Astrocyte of the spinal cord (primary cell): Measurements from ENCODE around the gene TMEM123.
A peak's percentile ranks its signal among the peaks of the same experiment; 100 is the strongest.

Experiments used
- DNase-seq: peaks from one replicate; pipeline ENCODE4 v3.0.0; 2011; ENCODE audit warnings: low read depth, low spot score
- H3K4me3 ChIP-seq: 2 replicates; pipeline ENCODE4 v1.5.1; 2011; ENCODE audit warnings: low read depth, mild to moderate bottlenecking, low read length, moderate library complexity
- in situ Hi-C: cut with HindIII; loops from 2 replicates; pipeline ENCODE4 v1.10.0; 2017; ENCODE audit warnings: low sequenced_read_pairs
- TF ChIP-seq, protein P1 (sequence below): IDR thresholded peaks from 2 replicates; pipeline ENCODE4 v1.5.1; 2012; ENCODE audit warnings: low read depth, mild to moderate bottlenecking, low read length, inconsistent platforms

The TMEM123 gene

GRCh38 chr11:102494216-102494615 lies 41.7 kb upstream of the TMEM123 start:
- TF ChIP-seq, protein P1, sequence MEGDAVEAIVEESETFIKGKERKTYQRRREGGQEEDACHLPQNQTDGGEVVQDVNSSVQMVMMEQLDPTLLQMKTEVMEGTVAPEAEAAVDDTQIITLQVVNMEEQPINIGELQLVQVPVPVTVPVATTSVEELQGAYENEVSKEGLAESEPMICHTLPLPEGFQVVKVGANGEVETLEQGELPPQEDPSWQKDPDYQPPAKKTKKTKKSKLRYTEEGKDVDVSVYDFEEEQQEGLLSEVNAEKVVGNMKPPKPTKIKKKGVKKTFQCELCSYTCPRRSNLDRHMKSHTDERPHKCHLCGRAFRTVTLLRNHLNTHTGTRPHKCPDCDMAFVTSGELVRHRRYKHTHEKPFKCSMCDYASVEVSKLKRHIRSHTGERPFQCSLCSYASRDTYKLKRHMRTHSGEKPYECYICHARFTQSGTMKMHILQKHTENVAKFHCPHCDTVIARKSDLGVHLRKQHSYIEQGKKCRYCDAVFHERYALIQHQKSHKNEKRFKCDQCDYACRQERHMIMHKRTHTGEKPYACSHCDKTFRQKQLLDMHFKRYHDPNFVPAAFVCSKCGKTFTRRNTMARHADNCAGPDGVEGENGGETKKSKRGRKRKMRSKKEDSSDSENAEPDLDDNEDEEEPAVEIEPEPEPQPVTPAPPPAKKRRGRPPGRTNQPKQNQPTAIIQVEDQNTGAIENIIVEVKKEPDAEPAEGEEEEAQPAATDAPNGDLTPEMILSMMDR, result no peak
- in situ Hi-C loops, result no loop called here
- no peak overlapping the region for H3K4me3 ChIP-seq
- peak; percentile 76 for DNase-seq

- DNase-seq, result no peak
- no peak overlapping the region for H3K4me3 ChIP-seq
- in situ Hi-C loops, result no loop called here
- TF ChIP-seq, protein P1, result no peak
Observed at GRCh38 chr11:102493524-102493923, 41.0 kb upstream of the TMEM123 start.

- in situ Hi-C loops, result no loop called here
- TF ChIP-seq, protein P1, result no peak
- DNase-seq, result no peak
- H3K4me3 ChIP-seq, result no peak overlapping the region
Observed at GRCh38 chr11:102491969-102492368, 39.4 kb upstream of the TMEM123 start.

GRCh38 chr11:102489186-102490145 lies 36.9 kb upstream of the TMEM123 start:
- no peak for DNase-seq
- in situ Hi-C loops, result no loop called here
- TF ChIP-seq, protein P1, result no peak
- H3K4me3 ChIP-seq, result no peak overlapping the region

DNA sequence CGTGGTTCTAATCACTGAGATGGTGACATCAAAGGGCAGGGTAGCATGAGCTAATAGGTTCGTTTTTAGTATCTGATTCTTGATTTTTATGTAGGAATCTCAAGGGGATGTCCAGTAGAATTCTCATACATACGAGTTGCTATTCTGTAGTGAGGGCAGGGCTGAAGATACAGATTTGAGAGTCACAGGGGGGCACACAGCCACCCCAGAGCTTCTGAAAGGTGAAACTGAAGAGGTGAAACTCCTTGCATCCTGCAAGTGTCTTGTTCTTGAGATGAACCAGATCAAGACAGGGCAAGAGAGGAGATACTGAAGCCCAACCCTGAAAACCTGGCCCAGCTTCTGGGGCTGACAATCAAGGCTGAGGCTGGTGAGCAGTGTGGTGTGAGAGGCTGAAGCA lies 35.6 kb upstream of the TMEM123 start:
- in situ Hi-C loops, result no loop called here
- TF ChIP-seq, protein P1, result no peak
- no peak overlapping the region for H3K4me3 ChIP-seq
- DNase-seq, result no peak

- no peak for DNase-seq
- no peak overlapping the region for H3K4me3 ChIP-seq
- TF ChIP-seq, protein P1, result no peak
- in situ Hi-C loops, result no loop called here
Observed at GRCh38 chr11:102487214-102487613, 34.6 kb upstream of the TMEM123 start.
